ENCODE data around the gene PAPPA.

PAPPA gene

DNA sequence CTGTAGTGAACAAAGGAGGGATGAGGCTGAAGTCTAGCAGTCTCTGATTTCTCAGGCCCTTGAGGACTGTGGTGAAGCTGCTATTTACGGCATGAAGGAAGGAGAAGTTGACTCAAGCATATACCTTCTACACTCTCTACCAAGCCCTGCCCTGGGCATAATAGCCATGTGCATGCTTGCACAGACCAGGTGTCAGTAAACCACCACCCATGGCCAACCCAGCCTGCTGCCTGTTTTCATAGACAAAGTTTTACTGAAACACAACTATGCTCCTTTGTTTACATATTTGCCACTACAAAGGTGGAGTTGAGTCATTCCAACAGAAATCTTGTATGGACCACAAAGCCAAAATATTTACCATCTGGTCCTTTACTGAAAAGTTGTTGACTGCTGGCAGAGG is 126.9 kb downstream of the PAPPA start:
- no peak for DNase-seq

DNA sequence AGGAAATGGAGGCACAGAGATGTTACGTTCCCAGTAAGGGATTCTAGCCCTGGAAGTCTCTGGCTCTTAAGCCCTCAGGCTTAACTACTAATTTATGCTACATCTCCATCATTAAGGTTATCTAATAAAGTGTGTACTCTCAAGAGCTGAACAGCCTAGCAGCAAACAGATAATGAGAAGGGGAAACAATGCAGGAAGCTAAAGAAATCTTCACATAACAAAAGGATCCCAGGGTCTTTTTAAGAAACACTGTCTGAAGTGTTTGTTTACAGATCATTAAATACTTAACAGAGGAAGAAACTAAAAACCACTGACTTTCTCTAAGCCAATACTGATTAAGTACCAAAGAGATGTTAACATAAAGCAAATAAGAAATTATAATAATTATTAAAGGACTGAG is 129.0 kb downstream of the PAPPA start:
- DNase-seq = no peak

DNA sequence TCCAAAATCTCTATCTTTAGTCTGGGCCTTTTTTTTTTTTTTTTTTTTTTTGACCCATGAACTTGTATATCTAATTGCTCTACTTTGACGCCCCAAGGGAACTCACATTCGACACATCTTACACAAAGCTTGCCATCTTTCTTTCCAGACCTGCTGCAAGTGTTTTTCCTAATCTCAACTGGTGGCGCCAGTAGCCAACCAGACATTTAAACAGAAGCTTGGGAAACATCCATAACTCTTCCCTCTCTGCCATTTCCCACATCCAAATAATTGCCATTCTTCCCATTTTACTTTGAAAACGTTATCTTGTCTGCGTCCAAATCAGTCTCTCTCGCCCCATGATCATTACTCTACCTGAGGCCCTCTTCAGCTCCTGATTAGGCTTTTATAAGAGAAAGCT is 130.9 kb downstream of the PAPPA start:
- DNase-seq = no peak

DNA sequence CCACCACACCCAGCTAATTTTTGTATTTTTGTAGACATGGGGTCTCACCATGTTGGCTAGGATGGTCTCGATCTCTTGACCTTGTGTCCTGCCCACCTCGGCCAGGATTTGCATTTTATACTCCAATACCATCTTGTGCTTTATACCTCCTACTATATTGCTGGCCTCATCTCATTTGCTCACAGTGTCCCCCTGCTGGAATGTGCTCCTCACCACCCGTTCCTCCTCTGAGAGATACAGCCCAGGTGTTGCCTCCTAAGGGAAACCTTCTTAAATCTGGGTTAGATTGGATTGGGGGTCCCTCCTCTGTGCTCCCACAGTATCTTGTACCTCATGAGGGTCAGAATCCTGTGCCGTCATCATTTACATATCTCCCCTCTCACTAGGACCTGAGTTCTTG is 131.7 kb downstream of the PAPPA start:
- DNase-seq = no peak

DNA sequence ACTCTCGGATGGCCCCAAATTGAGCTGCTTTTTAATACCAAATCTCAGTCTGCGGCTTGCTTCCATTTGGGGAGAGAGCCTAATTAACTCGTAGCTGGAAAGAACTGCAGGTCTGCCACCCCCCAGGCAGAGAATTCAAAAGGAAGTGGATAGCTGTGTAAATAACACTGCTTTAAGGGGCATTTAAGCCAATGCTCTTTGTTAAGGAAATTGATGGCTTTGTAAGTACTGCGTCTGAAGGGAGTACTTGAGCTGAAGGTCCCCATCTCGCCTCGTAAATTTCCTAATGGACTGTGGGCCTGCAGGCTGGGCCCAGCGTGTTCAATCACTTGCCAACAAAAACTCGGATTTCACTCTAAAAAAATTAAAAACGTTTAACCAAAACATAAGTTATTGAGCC is 132.7 kb downstream of the PAPPA start:
- DNase-seq = no peak

DNA sequence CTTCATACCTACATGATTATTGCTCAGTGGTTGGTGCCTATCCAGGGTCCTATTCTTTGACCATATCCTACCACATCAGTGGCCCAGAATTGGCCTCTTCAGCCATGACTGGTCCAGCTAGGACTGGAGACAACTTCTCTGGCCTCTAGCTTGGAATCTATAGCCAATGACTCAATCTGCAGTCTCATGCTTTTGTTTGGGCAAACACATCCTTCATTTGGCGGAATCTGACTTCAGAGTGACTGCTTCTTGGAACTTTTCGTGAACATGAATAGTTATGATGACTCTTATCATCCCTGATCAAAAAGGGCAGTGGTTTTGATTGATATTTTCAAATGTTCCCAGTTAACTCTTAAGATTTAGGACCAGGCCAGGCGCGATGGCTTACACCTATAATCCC is 134.1 kb downstream of the PAPPA start:
- no peak for DNase-seq

DNA sequence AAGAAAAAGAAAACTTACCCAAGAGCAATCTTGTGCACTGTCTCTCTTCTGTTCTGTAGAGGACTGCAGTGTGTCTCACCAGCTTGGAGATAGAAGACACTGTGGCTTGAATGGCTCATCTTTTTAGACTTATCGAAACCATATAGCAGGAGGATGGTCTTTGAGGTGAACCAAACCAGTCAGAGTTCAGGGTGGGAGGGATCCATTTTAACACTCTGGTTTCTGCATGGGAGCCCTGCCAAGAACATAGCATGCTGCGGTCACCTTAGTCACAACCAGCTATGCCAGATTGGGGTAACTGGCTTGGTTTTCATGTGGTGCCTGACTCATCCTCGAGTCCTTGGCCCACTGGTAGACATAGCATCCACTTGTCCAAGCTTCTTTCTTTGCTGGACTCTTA is 135.1 kb downstream of the PAPPA start:
- peak; percentile 86 for DNase-seq

DNA sequence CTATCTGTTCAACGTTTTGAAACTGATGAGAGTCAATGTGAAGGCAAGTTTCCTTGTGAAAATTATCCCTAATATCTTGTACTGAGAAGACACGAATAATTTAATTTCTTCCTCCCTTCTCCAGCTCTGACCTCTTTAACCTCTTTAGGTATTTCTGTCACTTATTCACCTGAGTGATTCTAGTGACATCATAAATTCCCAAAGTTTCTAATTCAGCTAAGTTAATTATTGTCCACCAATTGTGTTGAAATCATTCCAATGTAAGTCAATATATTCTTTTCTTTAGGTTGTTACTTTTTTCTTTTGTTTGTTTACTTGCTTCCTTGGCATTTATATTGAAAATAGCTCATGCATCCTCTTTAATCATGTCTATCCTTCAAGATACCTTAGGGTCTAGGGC is 143.8 kb downstream of the PAPPA start:
- no peak for DNase-seq

DNA sequence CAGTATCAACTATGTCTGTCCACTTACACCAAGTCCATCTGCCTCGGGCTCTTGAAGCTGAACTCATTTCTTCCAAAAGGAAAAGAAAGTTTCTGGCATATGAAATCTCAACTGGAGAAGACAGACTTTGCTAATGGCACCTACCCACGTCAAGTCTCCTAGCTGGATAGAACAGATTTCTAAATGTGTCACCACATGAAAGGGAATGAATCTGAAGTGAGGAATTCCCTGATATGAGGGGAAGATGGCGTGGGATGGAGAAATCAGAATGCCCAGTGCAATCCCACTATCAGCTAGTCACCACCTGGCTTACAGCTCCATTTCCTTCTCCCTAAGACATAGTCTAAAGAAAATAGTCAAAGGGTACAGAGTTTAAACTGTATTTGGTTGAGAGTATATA is 144.7 kb downstream of the PAPPA start:
- no peak for DNase-seq

DNA sequence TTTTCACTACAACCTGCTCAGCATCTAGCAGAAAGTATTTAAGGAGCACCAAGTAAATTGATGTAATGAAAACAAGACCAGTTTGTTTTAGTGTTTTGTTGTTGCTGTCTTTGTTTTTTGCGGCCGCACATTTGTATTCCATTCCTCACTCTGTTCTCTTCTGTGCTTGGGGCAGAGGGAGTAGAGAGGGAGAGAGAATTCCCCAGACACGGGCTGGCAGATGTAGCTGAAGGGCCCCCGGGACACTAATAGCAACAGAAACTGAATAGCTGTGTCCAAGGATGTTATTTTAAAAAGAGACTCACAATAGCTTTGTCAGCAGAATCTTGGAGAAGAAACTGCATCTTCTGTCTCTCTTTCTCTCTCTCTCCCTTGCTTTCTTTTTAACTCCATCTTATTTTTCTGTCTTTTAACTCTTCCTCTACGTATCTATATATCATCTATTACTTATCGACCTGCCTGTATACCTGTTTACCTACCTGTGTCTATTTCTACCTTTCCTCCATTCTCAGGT is 145.3 kb downstream of the PAPPA start:
- no peak for DNase-seq

DNA sequence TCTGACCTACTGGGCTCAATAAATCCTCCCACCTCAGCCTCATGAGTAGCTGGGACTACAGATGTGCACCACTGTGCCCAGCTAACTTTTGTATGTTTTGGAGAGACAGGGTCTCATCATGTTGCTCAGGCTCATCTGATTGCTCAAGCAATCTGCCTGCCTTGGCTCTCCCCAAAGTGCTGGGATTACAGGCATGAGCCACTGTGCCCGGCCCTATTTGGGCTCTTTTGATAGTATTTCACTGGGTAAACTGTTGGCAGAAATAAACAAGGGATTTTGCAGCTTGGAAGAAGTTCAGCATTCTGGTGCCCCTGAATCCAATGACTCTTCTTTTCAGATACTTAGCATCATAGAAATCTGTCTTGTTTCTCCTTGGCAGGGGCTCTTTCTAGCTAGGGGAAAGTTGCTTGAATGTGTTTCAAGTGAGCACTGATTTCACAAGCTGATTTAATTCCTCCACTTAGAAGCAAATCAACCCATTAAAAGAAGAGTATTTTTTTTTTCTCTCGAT is 146.8 kb downstream of the PAPPA start:
- DNase-seq = no peak

DNA sequence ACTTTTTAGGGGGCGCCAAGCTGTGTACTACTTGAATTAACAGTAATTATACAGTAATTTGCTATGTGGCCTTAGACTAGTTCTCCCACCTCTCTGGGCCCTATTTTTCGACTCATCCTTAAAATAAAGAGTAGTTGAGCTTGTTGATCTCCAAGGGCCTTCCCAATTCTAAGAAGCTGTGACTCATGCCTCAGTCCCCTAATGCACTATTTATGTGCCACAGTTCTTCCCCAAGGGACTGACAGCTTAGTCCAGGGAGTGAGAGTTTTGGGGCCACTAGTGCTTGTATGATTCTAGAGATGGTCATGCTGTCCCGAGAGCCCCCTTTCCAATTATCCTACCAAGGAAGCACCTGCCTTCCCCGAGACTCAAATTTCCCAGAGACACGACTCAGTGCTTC is 149.7 kb downstream of the PAPPA start:
- DNase-seq = no peak

DNA sequence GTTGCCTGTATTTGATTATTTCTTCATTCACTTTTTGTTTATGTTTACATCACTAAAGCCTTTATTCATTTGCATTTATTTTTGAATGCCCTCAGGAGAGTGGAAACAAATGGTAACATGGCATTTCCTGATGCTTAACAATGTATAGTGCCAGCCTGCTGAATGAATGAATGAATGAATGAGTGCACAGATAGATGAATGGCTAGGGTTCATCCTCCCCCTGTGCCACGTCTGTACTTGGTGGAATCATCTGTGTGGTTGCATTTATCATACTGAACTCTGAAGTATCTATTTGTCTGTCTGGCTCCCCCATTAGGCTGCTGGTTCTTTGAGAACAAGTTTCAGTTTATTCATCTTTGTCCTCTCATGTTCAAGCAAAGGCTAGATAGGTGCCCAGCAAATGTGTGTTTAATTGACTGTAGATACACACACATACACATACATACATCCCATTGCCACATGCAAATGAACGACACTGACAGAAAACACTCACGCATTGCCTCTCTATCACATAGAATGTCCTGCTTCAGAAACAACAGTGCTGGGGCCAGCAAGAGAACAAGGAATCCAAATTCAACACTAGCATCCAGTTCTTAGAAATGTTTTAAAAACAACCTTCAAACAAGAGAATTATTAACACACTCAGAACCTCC is 150.4 kb downstream of the PAPPA start:
- no peak for DNase-seq

DNA sequence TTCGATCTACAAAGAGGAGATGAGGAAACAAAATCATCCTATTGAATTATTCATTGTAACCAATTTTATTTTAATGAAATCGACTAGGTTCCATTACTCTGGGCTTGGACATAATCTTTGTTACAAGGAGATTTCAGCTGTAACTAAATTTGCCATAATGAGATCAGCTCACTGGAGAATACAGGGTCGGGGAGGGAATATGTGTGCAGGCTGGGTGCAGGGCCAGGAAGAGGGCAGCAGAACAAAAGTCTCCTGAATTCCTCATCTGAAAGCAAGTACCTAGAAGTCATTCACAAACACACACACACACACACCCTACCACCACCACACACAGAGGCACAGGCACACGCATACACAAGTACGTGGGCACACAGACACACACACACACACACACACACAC is 151.2 kb downstream of the PAPPA start:
- DNase-seq = no peak

DNA sequence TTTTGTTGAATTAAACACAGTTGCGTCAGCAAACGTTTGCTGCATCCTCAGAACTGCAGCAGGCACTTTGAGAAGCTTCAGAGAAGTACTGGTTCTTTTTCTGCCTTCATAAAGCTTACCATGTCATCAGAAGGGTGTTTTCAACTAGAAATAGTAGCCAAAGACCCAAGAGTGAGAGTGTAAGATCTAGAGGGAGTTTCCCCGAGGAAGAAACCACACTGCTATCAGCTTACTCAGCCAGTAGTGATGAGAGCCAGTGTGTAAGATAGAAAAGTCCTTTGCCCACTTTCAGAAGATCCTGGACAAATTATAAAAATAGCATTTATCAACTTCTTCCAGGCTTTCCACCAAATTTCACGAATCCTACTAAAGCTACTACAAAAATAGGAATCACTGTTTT is 154.5 kb downstream of the PAPPA start:
- DNase-seq = no peak

DNA sequence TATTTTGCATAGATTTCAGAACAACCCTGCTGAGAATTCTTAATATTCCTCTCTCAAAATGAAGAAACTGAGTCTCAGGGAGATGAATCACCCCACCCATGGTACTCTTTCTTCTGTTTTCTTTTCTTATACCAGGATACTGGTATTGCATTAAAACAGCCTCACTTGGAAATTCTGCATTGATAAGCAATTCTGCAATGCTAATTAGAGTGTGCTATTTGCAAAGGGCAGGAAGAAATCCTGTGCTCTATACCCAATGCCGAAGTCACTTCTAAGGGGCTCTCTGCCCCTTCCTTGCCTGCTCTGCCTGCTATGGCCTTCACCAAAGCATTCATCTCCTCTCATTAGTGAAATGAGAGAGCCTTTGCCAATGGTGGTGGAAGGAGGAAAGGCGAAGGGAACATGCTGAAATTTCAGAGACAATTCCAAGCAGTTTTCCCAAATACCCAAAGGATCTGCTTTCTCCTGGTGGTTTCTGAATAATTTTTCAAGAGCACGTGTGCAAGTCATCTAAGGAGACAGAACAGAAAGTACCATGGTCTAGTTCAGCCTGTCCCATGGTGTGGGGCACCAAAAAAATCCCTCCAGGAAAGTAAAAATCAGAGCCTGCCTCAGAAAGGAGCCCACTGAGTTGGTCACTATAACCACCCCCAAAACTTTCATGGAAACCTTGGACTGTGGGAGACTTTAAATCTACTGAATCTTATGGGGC is 156.5 kb downstream of the PAPPA start:
- no peak for DNase-seq

DNA sequence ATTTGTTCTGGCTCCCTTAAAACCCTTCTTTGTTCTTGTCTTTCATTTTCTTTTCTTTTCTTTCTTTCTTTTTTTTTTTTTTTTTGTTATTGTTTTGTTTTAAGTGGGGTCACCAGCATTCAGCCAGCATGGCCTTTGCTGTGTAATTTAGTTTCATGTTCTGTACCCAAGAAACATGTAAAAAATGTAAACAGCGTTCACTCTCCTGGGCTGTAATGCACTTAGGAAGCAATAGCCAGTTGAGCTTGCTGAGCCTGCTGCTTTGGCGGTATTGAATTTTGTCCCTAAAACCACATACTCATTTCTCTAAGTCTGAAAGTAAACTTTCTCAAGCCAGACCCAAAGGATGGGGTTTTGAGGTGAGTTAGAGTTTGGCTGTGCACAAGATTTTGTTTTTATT is 158.6 kb downstream of the PAPPA start:
- DNase-seq = no peak

DNA sequence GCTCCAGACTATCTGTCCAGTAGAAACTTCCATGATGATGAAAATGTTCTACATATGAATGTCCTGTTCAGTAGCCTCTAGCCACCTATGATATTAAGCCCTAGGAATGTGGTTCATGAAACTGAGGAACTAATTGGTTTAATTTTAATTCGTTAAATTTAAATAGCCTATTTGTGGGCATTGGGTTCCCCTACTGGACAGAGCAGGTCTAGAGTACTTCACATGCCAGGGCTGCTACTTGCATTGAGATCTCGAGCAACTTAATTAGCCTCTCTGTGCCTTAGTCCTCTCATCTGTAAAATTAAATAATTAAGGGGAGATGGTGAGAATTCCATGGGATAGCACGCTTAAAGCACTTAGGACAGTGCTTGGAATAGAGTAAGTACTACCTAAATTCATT is 160.0 kb downstream of the PAPPA start:
- DNase-seq = no peak

DNA sequence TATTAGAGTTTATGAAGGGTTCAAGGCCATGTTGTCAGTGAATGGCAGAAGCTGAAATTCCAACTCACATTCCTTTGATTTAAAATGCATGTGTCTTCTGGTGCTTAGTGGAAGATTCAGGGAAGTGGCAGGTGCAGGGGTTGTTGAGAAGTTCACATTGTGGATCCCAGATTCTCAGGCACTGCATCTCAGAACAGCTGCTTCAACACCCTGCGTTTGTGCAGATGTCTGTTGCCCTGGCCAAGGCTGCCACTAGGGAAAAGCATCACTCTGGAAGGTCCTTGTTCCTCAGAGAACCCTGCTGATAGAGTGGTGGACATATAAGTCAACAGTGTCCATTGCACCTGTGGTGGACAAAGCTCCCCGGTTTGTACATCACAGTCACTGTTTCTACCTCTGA is 162.7 kb downstream of the PAPPA start:
- no peak for DNase-seq

DNA sequence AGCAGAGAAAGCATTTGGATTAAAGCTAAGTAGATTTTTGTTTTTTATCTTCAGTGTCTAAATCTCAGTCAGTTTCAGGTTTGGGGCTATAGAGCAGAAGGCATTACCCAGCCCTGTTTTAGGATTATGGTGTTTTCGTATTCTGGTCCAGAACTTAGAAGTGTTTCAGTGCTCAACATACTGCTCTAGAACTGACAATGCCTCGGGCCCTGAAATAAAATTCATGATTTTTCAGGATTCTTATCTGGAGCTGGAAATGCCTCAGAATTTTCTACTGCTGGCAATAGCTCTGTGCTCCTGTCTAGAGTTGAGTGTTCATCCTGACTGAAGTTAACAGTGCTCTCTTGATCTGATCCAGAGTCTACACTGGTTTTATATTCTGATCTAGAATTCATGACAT is 163.9 kb downstream of the PAPPA start:
- no peak for DNase-seq

DNA sequence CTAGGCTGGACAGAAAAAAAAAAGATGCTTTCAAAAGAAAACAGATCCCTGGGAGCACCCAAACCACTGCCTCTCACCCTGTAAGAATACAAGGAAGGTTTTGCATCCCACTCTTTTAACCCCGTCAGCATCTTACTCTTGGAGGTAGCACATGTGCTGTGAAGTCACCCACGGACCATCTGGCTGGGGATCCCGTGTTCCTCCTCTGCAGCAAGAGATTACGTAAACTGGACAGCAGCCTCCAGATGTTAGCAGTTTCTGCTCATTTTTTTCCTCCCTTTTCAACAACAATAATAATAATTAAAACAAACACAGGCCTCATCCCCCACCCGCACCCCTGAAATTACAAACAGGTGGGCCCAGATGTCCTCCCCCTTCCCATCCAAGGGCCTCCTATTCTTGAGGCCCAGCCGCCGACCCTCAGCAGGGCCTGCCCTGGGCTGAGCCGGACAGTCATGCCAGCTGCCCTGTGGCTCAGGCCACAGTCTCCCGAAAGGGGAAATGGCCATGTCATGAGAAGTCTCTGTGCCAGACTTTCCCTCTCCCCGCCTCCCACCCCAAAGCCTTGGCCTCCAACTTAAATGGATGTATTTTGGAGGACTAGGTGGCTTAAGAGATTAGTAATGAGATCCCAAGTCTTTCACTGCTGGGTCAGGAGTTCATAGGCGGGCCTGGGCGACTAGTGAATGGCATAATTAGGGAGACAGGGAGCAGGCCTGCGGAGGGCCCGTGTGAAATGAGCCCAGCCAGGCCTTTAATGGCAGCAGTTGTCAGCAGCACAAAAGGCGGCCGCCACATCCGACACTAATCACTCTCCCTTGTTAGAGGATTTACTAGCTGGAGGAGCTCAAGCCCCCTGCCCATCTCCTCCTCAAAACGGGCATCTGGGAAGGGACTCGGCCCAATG is 165.1 kb downstream of the PAPPA start:
- no peak for DNase-seq

DNA sequence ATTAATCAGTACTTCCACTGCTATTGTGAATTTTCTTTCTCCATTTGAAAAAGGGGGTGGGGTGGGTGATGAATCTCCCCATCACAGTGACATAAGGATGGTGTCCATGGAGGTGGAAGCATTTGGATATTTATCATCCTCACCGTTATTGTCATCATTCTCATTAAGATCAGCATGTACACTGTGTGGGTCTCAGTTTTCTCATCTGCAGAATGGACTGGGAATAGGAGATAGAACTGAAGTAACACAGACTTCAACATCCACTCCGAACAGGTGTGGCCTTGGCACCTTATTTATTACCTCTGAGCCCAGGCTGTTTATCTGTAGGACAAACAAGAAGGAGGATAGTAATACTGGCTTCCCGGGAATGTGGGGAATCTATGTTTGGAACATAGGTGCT is 165.9 kb downstream of the PAPPA start:
- no peak for DNase-seq

DNA sequence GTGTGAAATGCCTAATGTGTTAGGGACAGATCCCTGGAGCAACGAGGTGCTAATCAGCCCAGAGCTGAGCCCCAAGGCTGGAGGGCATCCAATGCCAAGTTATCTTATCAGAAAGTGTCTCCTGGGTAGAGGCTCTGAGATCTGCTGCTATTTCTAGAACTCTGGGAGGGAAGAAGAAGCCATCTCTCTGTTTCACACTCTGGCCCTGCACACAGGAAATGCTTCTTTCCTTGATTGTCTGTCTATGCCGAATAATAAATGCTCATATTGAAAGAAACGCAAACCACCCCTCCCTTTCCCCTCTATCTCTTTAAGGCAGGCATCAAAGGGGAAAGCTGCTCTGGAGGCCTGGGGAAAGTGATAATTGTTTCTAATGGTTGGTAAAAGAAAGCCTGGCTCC is 166.7 kb downstream of the PAPPA start:
- no peak for DNase-seq

DNA sequence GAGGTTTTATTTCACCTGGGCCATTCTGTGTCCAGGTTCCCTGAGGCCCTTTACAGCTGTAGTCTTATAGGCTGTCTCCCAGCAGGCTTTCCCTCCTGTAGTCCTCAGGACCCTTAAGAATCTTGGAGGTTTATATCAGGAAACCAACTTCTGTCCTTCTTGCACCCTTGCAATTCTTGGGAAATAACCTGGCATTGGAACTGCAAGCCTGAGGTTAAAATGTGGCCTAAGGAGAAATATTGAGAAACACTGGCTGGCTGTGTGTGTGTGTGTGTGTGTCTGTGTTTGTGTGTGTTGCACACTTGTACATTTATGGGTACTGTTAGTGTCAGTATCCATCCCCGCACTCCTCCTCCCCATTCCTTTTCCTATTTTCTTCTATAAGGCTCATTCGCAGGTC is 168.9 kb downstream of the PAPPA start:
- no peak for DNase-seq
